Bone marrow (tissue), 2 donors: ENCODE data around the gene EDN3.
"Not testable (repeated sequence)": the region's sequence is repeated elsewhere in the genome, so short reads cannot be mapped to it uniquely, and the experiment has no call there.

ENCODE experiments used
- DNase-seq, 2 donors: peaks; one replicate each; lab custom pipeline; 2025; lab: John Stamatoyannopoulos, UW

The EDN3 gene

GRCh38 chr20:59336540-59336939 lies 36.1 kb downstream of the EDN3 start:
- DNase-seq = no peak

GRCh38 chr20:59338444-59338843 lies 38.0 kb downstream of the EDN3 start:
- DNase-seq = not testable (repeated sequence)

- DNase-seq = no peak
These were observed 39.9 kb downstream of the EDN3 start for GRCh38 chr20:59340201-59340885.

GRCh38 chr20:59341285-59342022 lies 41.0 kb downstream of the EDN3 start:
- DNase-seq = not testable (repeated sequence)

GRCh38 chr20:59342023-59342957 lies 41.9 kb downstream of the EDN3 start:
- no peak for DNase-seq

GRCh38 chr20:59346061-59346460 lies 45.6 kb downstream of the EDN3 start:
- no peak for DNase-seq

- no peak for DNase-seq
These were observed 48.9 kb downstream of the EDN3 start for GRCh38 chr20:59349277-59349676.

- DNase-seq = no peak
These were observed 50.1 kb downstream of the EDN3 start for GRCh38 chr20:59350330-59351156.

GRCh38 chr20:59351157-59352040 lies 51.0 kb downstream of the EDN3 start:
- no peak for DNase-seq

GRCh38 chr20:59352541-59352940 lies 52.1 kb downstream of the EDN3 start:
- no peak for DNase-seq

GRCh38 chr20:59352990-59353389 lies 52.6 kb downstream of the EDN3 start:
- no peak for DNase-seq

- no peak for DNase-seq
These were observed 54.0 kb downstream of the EDN3 start for GRCh38 chr20:59354460-59354859.

- DNase-seq = no peak
These were observed 54.8 kb downstream of the EDN3 start for GRCh38 chr20:59355242-59355641.

- DNase-seq = no peak
These were observed 56.3 kb downstream of the EDN3 start for GRCh38 chr20:59356662-59357165.

GRCh38 chr20:59358793-59359192 lies 58.4 kb downstream of the EDN3 start:
- not testable (repeated sequence) for DNase-seq

GRCh38 chr20:59359906-59360725 lies 59.7 kb downstream of the EDN3 start:
- DNase-seq = no peak

- DNase-seq = no peak
These were observed 60.5 kb downstream of the EDN3 start for GRCh38 chr20:59360934-59361333.

GRCh38 chr20:59361411-59361810 lies 61.0 kb downstream of the EDN3 start:
- DNase-seq = no peak

- no peak for DNase-seq
These were observed 62.7 kb downstream of the EDN3 start for GRCh38 chr20:59363101-59363500.
